Natural killer cell (primary cell): ENCODE data around the gene MUC5B. TPM values are rescaled to one million over a fixed set of nuclear protein-coding genes. Genes with fewer than 3 reads are reported as not detected.

Experiments used
- ATAC-seq, 3 donors: fragments of 150-1000 bp in 2 of 3; fragments of 200-7000 bp in 1 of 3; cut with Tn5 transposase; 1 replicate in 1 of 3; 2 replicates in 2 of 3; pipeline ENCODE4 v1.10.0; 2021; ENCODE audit warnings: mild to moderate bottlenecking in 2 of 3, moderate library complexity in 2 of 3
- DNase-seq, 2 donors: peaks; one replicate each; pipeline versions ENCODE4 v3.0.0 to v3.0.0-alpha.2; 2013 to 2021; ENCODE audit warnings: mixed read lengths in 1 of 2
- H3K27ac ChIP-seq: one replicate; pipeline ENCODE4 v1.5.1; 2013; ENCODE audit warnings: mild to moderate bottlenecking, low read length
- H3K27me3 ChIP-seq: one replicate; pipeline ENCODE4 v1.6.1; 2013; ENCODE audit warnings: low read length; ENCODE audit not compliant: control insufficient read depth, insufficient read depth
- H3K36me3 ChIP-seq: one replicate; pipeline ENCODE4 v1.6.1; 2013; ENCODE audit warnings: low read length; ENCODE audit not compliant: control insufficient read depth, insufficient read depth
- H3K4me1 ChIP-seq: one replicate; pipeline ENCODE4 v1.6.1; 2013; ENCODE audit warnings: low read length; ENCODE audit not compliant: control insufficient read depth, insufficient read depth
- H3K4me3 ChIP-seq: one replicate; pipeline ENCODE4 v1.5.1; 2013; ENCODE audit warnings: low read length
- H3K9me3 ChIP-seq: one replicate; pipeline ENCODE4 v1.6.1; 2013; ENCODE audit warnings: low read length; ENCODE audit not compliant: control insufficient read depth, insufficient read depth
- H3K27ac Mint-ChIP-seq, 2 donors: one replicate each; pipeline ENCODE4 v1.8.0; 2022; ENCODE audit warnings: mild to moderate bottlenecking in 2 of 2, mixed read lengths in 2 of 2, moderate library complexity in 1 of 2
- H3K27me3 Mint-ChIP-seq, 2 donors: one replicate each; pipeline ENCODE4 v1.8.0; 2022; ENCODE audit warnings: low read depth in 2 of 2, mixed read lengths in 2 of 2
- H3K36me3 Mint-ChIP-seq: one replicate; pipeline ENCODE4 v1.8.0; 2022; ENCODE audit warnings: mixed read lengths
- H3K4me1 Mint-ChIP-seq, 2 donors: one replicate each; pipeline ENCODE4 v1.8.0; 2022; ENCODE audit warnings: mixed read lengths in 2 of 2
- H3K4me3 Mint-ChIP-seq: one replicate; pipeline ENCODE4 v1.8.0; 2022; ENCODE audit warnings: mild to moderate bottlenecking, moderate library complexity, mixed read lengths
- H3K9me3 Mint-ChIP-seq, 2 donors: one replicate each; pipeline ENCODE4 v1.8.0; 2022; ENCODE audit warnings: mixed read lengths in 2 of 2
- WGBS: methylation state at CpG from one replicate; pipeline ENCODE4 v1.1.7; 2013; ENCODE audit warnings: missing lambda C conversion rate; ENCODE audit not compliant: insufficient coverage; 5-methylcytosine and 5-hydroxymethylcytosine counted together
- intact Hi-C: fragments of 100-400 bp; cut with micrococcal nuclease; formaldehyde crosslinking; loops from one replicate; pipeline ENCODE4 v1.14.2; 2022
- total RNA-seq, 4 donors: library from RNA; stranded (reverse); fragments of 120-200 nt in 1 of 4; gene quantifications; one replicate each; pipeline versions ENCODE4 v1.2.3 to v1.2.4, GENCODE V29; 2013 to 2022
- TF ChIP-seq, protein P1 (sequence below): fragments of 200-600 bp; IDR thresholded peaks from one replicate; pipeline ENCODE4 v1.8.0; 2022; ENCODE audit warnings: antibody characterized with exemption

MUC5B gene
- total RNA-seq, 3 donors from 2014 or later (not counting 1 experiment from before 2014, with no cell fraction given), result not detected

- Histone ChIP-seq H3K27ac (peak overlapping the region; percentile 27), H3K27me3 (no peaks in the 10 kb centered on the region), H3K9me3 (no peaks in the 10 kb centered on the region), H3K4me1 (peaks cover 48% of the 10 kb centered on the region), H3K36me3 (no peaks in the 10 kb centered on the region), H3K4me3 (no peak overlapping the region)
- Mint-ChIP-seq H3K27me3 (no peaks in the 10 kb centered on the region), H3K4me1 (peaks cover 39 to 53% of the 10 kb centered on the region in 2 donors), H3K4me3 (peak overlapping the region; percentile 75), H3K36me3 (no peaks in the 10 kb centered on the region), H3K9me3 (peaks cover 2 to 3% of the 10 kb centered on the region in 2 donors), H3K27ac (peak overlapping the region; percentile 76 to 86)
- no peak for DNase-seq
- TF ChIP-seq, protein P1, sequence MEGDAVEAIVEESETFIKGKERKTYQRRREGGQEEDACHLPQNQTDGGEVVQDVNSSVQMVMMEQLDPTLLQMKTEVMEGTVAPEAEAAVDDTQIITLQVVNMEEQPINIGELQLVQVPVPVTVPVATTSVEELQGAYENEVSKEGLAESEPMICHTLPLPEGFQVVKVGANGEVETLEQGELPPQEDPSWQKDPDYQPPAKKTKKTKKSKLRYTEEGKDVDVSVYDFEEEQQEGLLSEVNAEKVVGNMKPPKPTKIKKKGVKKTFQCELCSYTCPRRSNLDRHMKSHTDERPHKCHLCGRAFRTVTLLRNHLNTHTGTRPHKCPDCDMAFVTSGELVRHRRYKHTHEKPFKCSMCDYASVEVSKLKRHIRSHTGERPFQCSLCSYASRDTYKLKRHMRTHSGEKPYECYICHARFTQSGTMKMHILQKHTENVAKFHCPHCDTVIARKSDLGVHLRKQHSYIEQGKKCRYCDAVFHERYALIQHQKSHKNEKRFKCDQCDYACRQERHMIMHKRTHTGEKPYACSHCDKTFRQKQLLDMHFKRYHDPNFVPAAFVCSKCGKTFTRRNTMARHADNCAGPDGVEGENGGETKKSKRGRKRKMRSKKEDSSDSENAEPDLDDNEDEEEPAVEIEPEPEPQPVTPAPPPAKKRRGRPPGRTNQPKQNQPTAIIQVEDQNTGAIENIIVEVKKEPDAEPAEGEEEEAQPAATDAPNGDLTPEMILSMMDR, result no peak
- ATAC-seq, result no peak
- intact Hi-C loops, result loop anchor here (5.0 kb wide), 1 partner anchor 76 kb away; no protein-coding TSS in a partner anchor
- WGBS, result 93% methylated on average over 30 of the region's 30 CpGs
Measured at GRCh38 chr11:1306186-1307162, 83.6 kb downstream of the MUC5B start.

DNA sequence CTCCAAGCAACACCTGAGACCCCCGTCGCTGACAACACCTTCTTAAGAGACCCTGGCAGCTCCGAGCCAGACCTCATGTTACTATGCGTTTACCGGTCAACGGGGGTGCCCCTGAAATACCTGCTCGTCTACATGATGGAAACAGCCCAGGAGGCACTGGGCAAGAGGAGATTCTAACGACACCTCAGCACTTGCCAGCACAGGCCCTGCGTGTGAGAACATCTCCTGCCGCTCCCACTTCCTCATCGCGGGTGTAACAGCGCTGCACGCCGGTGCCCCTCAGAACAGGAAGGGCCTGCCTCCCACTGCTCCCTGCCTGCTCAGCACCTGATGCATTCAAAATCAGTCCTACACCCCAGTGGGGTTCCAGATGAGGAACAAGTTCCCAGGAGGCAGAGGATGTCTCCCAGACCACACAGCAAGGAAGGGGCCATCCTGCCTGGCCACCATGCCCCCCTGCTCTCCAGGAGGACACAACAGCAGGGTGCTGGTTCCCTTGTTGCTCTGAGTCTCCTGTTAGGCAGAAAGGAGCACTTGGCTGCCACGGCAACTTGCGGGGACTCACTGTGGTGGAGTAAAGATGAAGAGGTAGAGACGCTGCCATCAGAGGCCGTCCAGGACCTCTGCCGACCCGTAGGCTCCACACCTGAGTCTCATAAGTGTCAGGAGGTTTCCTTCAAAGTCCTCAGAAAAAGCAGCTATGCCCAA lies 84.5 kb downstream of the MUC5B start:
- Histone ChIP-seq H3K4me1 (peaks cover 52% of the 10 kb centered on the region), H3K4me3 (no peak overlapping the region), H3K36me3 (no peaks in the 10 kb centered on the region), H3K9me3 (peaks cover 4% of the 10 kb centered on the region), H3K27ac (peak overlapping the region; percentile 27), H3K27me3 (no peaks in the 10 kb centered on the region)
- ATAC-seq (no peak), DNase-seq (peak in 1 of 2 donors; percentile 40)
- Mint-ChIP-seq H3K4me3 (peak overlapping the region; percentile 75), H3K27ac (peak overlapping the region; percentile 76 to 86), H3K9me3 (peaks cover 3% of the 10 kb centered on the region in 2 donors), H3K4me1 (peaks cover 42 to 54% of the 10 kb centered on the region in 2 donors), H3K36me3 (no peaks in the 10 kb centered on the region), H3K27me3 (no peaks in the 10 kb centered on the region)
- WGBS, result 51% methylated on average over 21 of the region's 21 CpGs
- TF ChIP-seq, protein P1, result no peak
- intact Hi-C loops, result loop anchor here (5.0 kb wide), 1 partner anchor 75 kb away; no protein-coding TSS in a partner anchor

- peak overlapping the region; percentile 75 for H3K4me3 Mint-ChIP-seq
Measured at GRCh38 chr11:1307998-1308742, 85.3 kb downstream of the MUC5B start.

More at GRCh38 chr11:1307998-1308742, 85.3 kb downstream of the MUC5B start:
- H3K27ac ChIP-seq, result no peak overlapping the region
- peak overlapping the region; percentile 65 for H3K4me3 ChIP-seq
- no peaks in the 10 kb centered on the region for H3K36me3 ChIP-seq
- WGBS, result 85% methylated on average over 21 of the region's 21 CpGs
- no peaks in the 10 kb centered on the region for H3K27me3 ChIP-seq
- H3K9me3 Mint-ChIP-seq, result peaks cover 3% of the 10 kb centered on the region in 2 donors
- no peaks in the 10 kb centered on the region for H3K36me3 Mint-ChIP-seq
- peaks cover 37 to 46% of the 10 kb centered on the region in 2 donors for H3K4me1 Mint-ChIP-seq
- H3K4me1 ChIP-seq, result peaks cover 52% of the 10 kb centered on the region
- no peaks in the 10 kb centered on the region for H3K27me3 Mint-ChIP-seq
- peak overlapping the region; percentile 76 to 86 for H3K27ac Mint-ChIP-seq
- TF ChIP-seq, protein P1, result no peak
- ATAC-seq (no peak), DNase-seq (no peak)
- intact Hi-C loops, result loop anchor here (5.0 kb wide), 1 partner anchor 74 kb away; no protein-coding TSS in a partner anchor
- H3K9me3 ChIP-seq, result peaks cover 4% of the 10 kb centered on the region
